HG03457 (cell line): ENCODE measurements around the gene ARID4B.
"Not testable (repeated sequence)": the region's sequence is repeated elsewhere in the genome, so short reads cannot be mapped to it uniquely, and the experiment has no call there.

ENCODE experiments used
- ATAC-seq: cut with Tn5 transposase; IDR thresholded peaks from one replicate; pipeline ENCODE4 v1.9.1; 2021; ENCODE audit warnings: moderate number of reproducible peaks; ENCODE audit not compliant: unreplicated experiment

Gene ARID4B, protein sequence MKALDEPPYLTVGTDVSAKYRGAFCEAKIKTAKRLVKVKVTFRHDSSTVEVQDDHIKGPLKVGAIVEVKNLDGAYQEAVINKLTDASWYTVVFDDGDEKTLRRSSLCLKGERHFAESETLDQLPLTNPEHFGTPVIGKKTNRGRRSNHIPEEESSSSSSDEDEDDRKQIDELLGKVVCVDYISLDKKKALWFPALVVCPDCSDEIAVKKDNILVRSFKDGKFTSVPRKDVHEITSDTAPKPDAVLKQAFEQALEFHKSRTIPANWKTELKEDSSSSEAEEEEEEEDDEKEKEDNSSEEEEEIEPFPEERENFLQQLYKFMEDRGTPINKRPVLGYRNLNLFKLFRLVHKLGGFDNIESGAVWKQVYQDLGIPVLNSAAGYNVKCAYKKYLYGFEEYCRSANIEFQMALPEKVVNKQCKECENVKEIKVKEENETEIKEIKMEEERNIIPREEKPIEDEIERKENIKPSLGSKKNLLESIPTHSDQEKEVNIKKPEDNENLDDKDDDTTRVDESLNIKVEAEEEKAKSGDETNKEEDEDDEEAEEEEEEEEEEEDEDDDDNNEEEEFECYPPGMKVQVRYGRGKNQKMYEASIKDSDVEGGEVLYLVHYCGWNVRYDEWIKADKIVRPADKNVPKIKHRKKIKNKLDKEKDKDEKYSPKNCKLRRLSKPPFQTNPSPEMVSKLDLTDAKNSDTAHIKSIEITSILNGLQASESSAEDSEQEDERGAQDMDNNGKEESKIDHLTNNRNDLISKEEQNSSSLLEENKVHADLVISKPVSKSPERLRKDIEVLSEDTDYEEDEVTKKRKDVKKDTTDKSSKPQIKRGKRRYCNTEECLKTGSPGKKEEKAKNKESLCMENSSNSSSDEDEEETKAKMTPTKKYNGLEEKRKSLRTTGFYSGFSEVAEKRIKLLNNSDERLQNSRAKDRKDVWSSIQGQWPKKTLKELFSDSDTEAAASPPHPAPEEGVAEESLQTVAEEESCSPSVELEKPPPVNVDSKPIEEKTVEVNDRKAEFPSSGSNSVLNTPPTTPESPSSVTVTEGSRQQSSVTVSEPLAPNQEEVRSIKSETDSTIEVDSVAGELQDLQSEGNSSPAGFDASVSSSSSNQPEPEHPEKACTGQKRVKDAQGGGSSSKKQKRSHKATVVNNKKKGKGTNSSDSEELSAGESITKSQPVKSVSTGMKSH (N-terminal part only)

DNA sequence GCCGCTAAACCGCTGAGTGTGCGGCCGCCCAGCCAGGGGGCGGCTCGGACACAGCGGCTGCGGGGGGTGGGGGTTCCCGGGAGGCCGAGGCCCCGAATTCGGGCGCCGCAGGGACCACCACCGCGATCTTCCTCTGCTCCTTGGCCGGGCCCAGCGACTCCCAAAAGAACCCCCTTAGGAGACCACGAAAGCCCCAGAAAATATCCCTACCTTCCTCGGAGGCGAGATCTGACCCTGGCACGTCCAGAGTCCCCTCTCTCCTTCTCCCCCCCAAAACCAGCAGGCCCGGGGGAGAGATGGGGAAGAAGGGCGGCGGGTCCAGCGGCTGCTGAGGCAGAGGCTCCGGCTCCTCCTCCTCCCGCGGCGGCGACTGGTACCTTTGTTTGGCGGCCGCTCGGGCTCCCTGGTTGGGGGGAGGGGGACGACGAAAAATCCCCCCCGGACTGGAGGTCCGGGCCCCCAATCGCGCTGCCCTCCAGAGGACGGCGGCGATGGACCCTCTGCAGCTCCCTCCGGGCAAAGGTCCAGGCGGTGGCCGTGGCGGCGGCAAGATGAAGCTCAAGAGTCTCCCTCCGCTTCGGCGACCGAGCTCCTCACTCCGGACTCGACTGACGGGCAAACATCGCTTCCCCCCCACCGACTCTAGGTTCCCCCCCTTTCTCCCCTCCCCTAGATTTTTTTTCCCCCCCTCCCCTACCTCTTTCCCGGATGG is at the start of gene ARID4B:
Gene ARID4B (minus strand): TSS at position 621 of the 712 bp plus-strand sequence. CDS start 1,260 bp downstream, outside the sequence.
- ATAC-seq: peak; percentile 9

DNA sequence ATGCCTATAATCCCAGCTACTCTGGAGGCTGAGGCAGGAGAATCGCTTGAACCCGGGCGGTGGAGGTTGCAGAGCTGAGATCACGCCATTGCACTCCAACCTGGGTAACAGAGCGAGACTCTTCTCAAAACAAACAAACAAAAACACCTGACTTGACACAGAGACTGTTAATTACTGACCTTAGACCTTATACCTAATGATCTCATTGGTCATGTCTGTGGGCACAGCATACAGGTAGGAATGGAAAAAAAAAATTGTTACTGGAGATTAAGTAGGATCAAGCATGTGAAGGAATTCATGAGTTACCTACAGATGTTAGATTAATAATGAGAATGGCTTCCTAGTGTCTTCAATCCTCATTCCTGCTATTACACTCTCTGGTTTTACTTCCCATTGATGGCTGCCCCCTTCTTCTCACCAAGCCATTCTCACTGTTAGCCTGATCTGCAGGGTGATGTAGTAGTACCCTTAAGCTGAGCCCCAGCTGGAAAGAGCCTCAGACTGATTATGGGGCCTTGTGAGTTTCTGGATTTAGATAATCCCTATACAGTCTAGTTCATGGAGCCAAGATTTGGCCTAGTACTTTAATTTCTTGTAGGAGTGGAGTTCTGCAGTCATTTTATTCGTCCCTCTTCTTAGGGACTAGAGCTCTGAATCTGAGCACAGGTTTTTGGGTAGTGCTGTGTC is 48.1 kb upstream of the ARID4B start:
- ATAC-seq: no peak

DNA sequence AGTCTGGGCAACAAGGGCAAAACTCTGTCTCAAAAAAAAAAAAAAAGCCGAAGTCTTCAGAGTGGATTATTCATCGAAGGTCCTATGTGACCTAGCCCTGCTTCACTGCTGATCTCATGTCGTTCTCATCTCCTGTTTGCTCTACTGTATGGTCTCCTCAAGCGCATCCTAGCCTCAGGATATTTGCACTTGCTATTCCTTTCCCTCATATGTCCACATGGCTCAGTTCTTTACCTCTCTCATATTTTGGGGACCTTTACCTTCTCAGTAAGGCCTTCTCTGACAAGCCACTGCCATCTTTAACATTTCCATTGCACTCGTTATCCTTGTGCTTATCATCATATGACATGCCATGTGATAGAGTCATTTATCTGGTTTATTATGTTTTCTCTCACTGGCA is 41.8 kb upstream of the ARID4B start:
- ATAC-seq: no peak

DNA sequence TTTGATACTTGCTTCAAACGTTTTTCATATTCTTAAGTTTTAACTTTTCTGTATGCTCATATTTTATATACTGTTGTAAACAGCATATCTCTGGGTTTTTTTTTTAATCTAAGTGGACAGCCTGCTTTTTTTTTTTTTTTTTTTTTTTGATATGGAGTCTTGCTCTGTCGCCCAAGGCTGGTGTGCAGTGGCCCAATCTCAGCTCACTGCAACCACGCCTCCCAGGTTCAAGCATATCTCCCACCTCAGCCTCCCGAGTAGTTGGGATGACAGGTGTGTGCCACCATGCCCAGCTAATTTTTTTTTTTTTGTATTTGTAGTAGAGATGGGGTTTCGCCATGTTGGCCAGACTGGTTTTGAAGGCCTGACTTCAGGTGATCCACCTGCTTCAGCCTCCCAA is 40.4 kb upstream of the ARID4B start:
- no peak for ATAC-seq

DNA sequence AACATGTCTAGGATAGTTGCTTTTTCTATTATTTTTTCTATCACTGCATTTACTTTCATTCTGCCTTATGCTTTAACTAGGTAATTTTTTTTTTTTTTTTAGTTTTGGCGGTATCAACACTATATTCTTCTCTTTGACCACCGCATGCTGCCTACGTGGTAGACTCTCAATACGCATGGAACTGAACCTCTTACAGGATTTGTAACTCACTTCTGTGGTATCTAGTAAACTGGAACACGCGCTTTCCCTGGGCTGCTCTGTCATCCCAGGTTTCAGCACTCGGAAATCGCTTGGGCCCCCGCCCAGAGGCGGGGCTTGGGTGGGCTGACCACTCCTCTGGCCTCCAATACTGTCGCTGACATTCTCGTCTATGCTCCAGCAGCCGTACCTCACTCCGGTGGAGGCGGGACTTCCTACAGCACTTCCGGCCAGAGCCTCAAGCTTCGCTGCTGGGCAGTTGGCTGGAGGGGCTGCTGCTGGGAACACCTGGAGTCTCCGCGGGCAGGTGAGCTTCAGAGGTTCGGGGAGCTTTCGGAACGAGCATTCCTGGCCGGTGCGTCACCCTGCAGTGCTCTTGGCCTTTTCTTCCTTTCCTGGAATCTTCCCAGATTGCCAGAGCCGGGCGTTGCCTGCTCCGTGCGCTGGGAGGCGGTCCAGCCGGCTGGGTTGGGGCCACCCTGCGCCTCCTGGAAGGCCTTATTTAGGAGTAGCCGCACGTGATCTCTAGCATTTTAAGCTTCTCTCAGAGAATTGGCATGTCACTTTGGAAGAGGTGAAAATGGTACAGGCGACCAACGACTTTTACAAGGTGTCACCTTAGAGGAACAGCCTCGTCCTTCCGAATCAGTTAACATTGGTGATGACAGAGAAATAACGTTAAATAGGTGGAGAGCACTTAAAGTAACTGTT is 39.3 kb upstream of the ARID4B start, which contains the start of gene TBCE:
Gene TBCE (plus strand): TSS at position 428 of the 909 bp plus-strand sequence. CDS start 12,623 bp downstream, outside the sequence.
- ATAC-seq: peak; percentile 99

DNA sequence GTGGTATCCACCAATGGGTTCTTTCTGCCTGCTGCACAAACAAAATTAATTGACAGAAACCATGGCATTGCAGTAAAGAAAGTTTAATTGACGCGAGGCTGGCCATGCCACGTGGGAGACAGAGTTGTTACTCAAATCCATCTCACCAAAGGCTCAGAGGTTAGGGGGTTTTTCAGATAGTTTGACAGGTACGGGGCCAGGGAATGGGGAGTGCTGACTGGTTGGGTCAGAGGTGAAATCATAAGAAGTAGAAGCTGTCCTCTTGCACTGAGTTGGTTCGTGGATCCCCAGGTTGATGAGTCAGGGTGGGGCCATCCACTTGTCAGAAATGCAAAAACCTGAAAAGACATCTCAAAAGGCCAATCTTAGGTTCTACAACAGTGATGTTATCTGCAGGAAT is 38.3 kb upstream of the ARID4B start:
- ATAC-seq: no peak

DNA sequence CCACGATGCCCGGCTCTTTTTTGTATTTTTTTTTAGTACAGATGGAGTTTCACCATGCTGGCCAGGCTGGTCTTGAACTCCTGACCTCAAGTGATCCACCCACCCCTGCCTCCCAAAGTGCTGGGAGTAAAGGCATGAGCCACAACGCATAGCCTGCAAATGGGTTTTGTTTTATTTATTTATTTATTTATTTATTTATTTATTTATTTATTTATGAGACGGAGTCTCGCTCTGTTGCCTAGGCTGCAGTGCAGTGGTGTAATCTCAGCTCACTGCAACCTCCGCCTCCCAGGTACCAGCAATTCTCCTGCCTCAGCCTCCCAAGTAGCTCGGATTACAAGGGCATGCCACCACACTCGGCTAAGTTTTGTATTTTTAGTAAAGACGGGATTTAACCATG is 36.2 kb upstream of the ARID4B start:
- not testable (repeated sequence) for ATAC-seq

DNA sequence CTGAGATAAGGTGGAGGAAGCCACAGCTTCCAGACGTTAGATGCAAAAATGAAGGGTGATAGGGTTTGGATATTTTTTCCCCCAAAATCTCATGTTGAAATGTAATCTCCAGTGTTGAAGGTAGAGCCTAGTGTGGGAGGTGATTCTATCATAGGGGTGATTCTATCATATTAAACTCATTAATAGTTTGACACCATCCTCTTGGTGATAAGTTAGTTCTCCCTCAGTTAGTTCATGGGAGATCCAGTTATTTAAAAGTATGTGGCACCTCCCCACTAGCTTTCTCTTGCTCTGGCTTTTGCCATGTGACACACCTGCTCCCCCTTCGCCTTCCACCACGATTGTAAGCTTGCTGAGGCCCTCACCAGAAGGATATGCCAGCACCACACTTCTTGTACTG is 30.9 kb upstream of the ARID4B start:
- ATAC-seq: no peak

DNA sequence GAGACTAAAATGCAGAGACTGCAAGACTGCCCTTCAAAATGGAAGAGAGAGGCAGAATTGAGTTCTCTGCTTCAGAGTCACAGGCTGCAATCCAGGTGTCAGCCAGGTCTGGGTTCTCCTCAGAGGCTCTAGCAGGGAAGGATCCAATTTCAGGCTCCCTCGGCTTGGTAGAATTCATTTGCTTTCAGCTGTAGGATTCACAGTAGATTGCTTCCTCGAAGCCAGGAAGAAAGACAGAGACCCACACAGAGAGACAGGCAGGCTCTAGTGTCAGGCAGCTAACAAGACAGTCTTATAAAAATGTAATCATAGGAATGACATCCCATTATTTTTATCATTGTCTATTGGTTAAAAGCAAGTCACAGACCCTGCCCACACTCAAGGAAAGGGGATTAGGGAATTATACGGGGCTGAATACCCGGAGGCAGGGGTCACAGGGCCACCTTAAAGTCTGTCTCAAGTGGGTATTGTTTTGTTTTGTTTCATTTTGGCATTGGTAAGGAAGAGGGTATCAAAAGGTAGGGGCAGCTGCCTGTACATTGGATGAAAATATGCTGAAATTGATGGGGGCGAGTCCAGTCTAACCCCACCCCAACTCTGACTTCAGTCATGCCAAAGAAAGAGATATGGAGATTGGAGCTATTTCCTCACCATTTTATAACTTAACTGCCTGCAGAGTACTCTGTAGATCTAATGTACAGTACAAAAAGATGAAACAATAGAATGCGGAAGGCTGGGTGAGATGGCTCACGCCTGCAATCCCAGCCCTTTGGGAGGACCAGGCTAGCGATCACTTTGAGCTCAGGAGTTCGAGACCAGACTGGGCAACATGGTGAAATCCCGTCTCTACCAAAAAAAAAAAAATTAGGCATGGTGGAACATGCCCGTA is 29.8 kb upstream of the ARID4B start:
- no peak for ATAC-seq

DNA sequence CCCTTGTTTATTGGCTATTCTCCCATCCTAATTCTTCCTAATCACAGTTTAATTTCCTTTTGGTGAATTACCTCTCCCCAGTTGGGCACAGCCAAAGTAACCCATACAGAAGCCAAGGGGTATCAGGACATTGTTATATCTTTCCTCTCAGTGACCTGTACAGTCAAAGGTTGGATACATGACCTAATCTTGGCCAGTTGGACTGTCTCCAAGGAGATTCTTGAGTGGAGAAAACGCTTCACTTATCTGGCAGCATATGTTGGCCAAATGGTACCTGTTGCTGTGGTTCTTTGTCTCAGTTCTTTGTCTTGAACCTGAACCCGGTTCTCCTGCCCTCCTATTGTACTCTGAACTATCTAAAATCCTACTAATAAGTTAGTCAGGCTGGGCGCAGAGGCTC is 23.9 kb upstream of the ARID4B start:
- no peak for ATAC-seq

DNA sequence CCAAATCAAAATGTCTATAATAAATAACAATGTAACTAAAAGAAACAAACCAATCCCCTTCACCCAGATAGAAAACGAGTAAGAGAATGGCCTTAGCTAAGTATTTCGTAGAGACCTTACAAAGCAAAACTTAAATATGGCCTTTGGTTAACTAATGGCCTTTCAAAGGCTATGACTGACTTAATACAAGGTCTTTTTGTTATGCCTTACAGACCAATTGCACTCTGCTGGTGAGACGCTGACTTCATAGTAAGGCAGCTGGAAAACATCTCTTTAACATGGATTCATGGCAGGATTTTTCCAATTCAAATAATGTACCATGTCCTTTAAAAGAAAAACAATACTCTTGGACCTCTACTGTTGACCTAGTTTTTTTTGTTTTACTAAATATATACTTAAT is 23.5 kb upstream of the ARID4B start:
- ATAC-seq: no peak

DNA sequence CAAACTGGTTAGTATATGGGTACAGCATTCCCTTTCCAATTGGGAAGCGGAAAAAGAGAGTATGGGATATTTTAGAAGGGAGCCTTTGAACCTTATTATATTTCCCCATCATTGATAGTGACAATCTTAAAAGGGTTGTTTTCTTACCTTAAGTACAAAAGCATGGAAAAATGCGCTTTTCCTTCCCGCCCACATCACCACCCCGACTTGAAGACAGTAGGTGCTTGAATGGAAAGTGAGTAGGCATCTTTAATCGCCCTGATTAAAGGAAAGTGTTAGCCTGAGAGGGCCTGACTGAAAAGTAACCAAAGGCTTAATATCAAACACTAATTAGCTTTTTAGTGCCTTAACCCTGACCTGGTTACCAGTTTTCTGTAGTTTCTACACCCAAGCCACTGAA is 15.7 kb upstream of the ARID4B start:
- no peak for ATAC-seq

DNA sequence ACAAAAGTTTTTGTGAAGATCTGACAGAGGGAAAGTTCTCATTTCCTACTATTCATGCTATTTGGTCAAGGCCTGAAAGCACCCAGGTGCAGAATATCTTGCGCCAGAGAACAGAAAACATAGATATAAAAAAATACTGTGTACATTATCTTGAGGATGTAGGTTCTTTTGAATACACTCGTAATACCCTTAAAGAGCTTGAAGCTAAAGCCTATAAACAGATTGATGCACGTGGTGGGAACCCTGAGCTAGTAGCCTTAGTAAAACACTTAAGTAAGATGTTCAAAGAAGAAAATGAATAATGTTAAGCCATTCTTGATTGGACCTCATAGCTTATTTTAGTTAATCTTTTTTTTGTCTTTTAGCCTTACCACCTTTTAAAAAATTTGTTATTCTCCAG is 14.5 kb upstream of the ARID4B start:
- no peak for ATAC-seq

DNA sequence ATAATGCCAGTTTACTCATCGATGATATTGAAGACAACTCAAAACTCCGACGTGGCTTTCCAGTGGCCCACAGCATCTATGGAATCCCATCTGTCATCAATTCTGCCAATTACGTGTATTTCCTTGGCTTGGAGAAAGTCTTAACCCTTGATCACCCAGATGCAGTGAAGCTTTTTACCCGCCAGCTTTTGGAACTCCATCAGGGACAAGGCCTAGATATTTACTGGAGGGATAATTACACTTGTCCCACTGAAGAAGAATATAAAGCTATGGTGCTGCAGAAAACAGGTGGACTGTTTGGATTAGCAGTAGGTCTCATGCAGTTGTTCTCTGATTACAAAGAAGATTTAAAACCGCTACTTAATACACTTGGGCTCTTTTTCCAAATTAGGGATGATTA is 14.1 kb upstream of the ARID4B start:
- ATAC-seq: no peak

DNA sequence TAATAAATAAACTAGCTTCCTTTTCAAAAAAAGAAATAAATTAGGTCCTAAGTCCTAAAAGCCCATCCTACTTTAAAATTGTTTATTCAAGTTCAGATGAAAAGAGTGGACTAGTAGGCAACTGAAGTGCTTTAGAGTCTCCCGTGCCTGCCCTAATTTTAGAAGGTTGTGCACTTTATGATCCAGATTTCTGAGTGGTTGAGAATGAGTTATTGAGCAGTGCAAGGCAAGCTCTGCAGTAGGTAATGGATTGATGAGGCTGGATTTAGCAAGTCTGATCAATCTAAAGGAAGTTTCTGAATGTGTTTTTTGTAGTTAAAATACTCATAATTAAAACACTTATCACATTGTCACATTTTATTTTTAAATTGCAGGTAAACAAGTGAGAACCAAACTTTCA is 13.4 kb upstream of the ARID4B start:
- ATAC-seq: no peak

DNA sequence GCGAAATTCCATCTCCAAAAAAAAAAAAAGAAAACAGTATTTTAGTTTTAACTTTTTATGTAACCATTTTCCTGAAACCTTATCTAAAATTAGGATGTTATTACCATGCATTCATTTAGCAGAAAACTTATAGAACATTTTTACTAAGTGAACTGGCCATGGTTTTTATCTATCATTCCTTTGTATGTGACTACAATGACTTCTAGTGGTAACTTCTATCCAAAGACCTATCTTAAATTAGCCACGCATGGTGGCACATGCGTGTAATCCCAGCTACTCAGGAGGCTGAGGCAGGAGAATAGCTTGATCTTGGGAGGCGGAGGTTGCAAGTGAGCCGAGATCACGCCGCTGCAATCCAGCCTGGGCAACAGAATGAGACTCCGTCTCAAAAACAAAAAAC is 11.8 kb upstream of the ARID4B start:
- ATAC-seq: no peak

DNA sequence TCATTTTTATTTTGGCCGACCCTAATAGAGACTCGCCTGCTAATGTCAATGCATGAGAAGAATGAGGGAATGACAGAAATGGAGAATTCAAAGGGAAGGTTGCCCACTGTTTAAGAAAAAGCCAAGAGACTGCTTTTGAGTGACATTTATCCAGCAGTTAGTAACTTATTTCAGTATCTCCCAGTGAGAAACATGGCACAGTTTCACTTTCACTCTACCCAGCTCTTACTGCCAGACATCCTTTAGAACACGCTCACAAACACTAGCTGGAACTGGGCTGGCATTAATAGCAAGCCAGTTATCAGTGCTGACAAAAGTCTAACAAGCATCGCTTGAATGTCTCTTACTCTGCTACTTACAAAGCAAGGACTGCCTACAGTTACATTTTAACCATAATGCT is 8.9 kb upstream of the ARID4B start:
- ATAC-seq: no peak

DNA sequence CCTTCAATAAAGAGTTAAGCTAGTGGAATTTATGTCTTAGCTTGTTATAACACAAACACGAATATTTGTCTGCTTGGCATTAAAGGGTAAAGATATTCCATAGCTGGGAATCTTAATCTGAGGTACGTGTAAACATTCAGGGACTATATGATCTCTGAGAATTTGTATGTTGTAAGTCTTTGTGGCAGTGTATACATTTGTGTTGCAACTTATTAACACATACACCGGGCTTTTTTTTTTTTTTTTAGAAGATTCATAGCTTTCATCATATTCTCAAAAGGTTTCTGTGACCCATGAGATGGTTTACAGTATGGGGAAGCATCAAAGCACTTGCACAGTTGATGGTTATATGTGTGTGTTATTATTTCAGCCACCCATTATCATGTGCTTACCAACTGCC is 3.4 kb upstream of the ARID4B start:
- ATAC-seq: no peak
